WERI-Rb-1 (cell line): ENCODE data around the gene PLA2G4F.

Experiments
- DNase-seq: peaks from one replicate; pipeline ENCODE4 v3.0.0-alpha.2; 2020
- H3K27ac ChIP-seq: fragments of 250-450 bp; sonication (Bioruptor Pico); 2 replicates; pipeline ENCODE4 v1.5.1; 2020; ENCODE audit warnings: mild to moderate bottlenecking, moderate library complexity
- H3K27me3 ChIP-seq: fragments of 250-450 bp; sonication (Bioruptor Pico); 2 replicates; pipeline ENCODE4 v1.5.1; 2021; ENCODE audit warnings: mild to moderate bottlenecking, low read depth, moderate library complexity; ENCODE audit not compliant: insufficient read depth, severe bottlenecking
- H3K36me3 ChIP-seq: fragments of 250-450 bp; sonication (Bioruptor Pico); 2 replicates; pipeline ENCODE4 v1.5.1; 2020; ENCODE audit warnings: mild to moderate bottlenecking, moderate library complexity
- H3K4me3 ChIP-seq: 2 replicates; pipeline ENCODE4 v1.5.1; 2011; ENCODE audit warnings: low read depth, mild to moderate bottlenecking, control low read depth, low read length
- H3K9me3 ChIP-seq: fragments of 250-450 bp; sonication (Bioruptor Pico); 2 replicates; pipeline ENCODE4 v1.5.1; 2021; ENCODE audit warnings: mild to moderate bottlenecking, moderate library complexity; ENCODE audit not compliant: severe bottlenecking
- CTCF ChIP-seq: IDR thresholded peaks from 2 replicates; pipeline ENCODE4 v1.5.1; 2011; ENCODE audit warnings: low read depth, mild to moderate bottlenecking, control low read depth, inconsistent platforms, low read length

Gene PLA2G4F

GRCh38 chr15:42106288-42106687 lies 50.1 kb downstream of the PLA2G4F start:
- H3K4me3 ChIP-seq: no peak overlapping the region
- no peaks in the 10 kb centered on the region for H3K36me3 ChIP-seq
- DNase-seq: no peak
- TF ChIP-seq CTCF: no peak
- H3K9me3 ChIP-seq: no peaks in the 10 kb centered on the region
- no peaks in the 10 kb centered on the region for H3K27me3 ChIP-seq
- no peak overlapping the region for H3K27ac ChIP-seq

GRCh38 chr15:42104095-42104891 lies 52.1 kb downstream of the PLA2G4F start:
- no peaks in the 10 kb centered on the region for H3K27me3 ChIP-seq
- H3K9me3 ChIP-seq: no peaks in the 10 kb centered on the region
- no peak overlapping the region for H3K4me3 ChIP-seq
- H3K27ac ChIP-seq: no peak overlapping the region
- H3K36me3 ChIP-seq: no peaks in the 10 kb centered on the region
- DNase-seq: no peak
- TF ChIP-seq CTCF: no peak

- H3K27ac ChIP-seq: no peak overlapping the region
- H3K36me3 ChIP-seq: no peaks in the 10 kb centered on the region
- TF ChIP-seq CTCF: no peak
- no peaks in the 10 kb centered on the region for H3K27me3 ChIP-seq
- no peak for DNase-seq
- H3K9me3 ChIP-seq: no peaks in the 10 kb centered on the region
- H3K4me3 ChIP-seq: no peak overlapping the region
Observed at GRCh38 chr15:42102646-42103235, 53.7 kb downstream of the PLA2G4F start.

GRCh38 chr15:42101861-42102260 lies 54.6 kb downstream of the PLA2G4F start:
- H3K9me3 ChIP-seq: no peaks in the 10 kb centered on the region
- H3K27me3 ChIP-seq: no peaks in the 10 kb centered on the region
- H3K27ac ChIP-seq: no peak overlapping the region
- no peaks in the 10 kb centered on the region for H3K36me3 ChIP-seq
- no peak for TF ChIP-seq CTCF
- DNase-seq: no peak
- no peak overlapping the region for H3K4me3 ChIP-seq

- no peaks in the 10 kb centered on the region for H3K27me3 ChIP-seq
- no peak overlapping the region for H3K4me3 ChIP-seq
- no peaks in the 10 kb centered on the region for H3K9me3 ChIP-seq
- TF ChIP-seq CTCF: no peak
- no peak for DNase-seq
- H3K27ac ChIP-seq: no peak overlapping the region
- H3K36me3 ChIP-seq: no peaks in the 10 kb centered on the region
Observed at GRCh38 chr15:42100021-42100800, 56.2 kb downstream of the PLA2G4F start.
